ENCODE data around the gene PNPO.
"Not testable (repeated sequence)": the region's sequence is repeated elsewhere in the genome, so short reads cannot be mapped to it uniquely, and the experiment has no call there.

PNPO gene

DNA sequence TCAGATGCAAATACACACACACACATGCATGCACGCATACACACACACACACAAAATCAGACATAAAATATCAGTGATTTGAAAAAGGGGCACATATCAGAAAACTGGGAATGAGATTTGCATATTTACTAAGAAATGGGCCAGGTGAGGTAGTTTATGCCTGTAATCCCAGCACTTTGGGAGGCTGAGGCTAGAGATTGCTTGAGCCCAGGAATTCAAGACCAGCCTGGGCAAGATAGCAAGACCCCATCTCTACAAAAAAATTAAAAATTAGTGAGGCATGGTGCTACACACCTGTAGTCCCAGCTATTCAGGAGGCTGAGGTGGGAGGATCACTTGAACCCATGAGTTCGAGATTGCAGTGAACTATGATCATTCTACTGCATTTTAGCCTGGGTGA lies 22.4 kb upstream of the PNPO start:
- DNase-seq: no peak

DNA sequence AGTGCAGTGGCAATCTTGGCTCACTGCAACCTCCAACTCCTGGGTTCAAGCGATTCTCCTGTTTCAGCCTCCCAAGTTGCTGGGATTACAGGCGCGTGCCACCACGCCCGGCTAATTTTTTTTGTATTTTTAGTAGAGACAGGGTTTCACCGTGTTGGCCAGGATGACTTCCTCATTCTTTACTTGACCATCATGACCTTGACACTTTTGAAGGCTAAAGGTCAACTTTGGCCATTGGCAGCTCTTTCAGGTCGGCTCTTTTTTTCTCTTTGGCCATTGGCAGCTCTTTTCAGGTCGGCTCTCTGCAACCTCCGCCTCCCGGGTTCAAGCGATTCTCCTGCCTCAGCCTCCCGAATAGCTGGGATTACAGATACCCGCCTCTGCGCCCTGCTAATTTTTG lies 21.5 kb upstream of the PNPO start:
- DNase-seq: not testable (repeated sequence)

DNA sequence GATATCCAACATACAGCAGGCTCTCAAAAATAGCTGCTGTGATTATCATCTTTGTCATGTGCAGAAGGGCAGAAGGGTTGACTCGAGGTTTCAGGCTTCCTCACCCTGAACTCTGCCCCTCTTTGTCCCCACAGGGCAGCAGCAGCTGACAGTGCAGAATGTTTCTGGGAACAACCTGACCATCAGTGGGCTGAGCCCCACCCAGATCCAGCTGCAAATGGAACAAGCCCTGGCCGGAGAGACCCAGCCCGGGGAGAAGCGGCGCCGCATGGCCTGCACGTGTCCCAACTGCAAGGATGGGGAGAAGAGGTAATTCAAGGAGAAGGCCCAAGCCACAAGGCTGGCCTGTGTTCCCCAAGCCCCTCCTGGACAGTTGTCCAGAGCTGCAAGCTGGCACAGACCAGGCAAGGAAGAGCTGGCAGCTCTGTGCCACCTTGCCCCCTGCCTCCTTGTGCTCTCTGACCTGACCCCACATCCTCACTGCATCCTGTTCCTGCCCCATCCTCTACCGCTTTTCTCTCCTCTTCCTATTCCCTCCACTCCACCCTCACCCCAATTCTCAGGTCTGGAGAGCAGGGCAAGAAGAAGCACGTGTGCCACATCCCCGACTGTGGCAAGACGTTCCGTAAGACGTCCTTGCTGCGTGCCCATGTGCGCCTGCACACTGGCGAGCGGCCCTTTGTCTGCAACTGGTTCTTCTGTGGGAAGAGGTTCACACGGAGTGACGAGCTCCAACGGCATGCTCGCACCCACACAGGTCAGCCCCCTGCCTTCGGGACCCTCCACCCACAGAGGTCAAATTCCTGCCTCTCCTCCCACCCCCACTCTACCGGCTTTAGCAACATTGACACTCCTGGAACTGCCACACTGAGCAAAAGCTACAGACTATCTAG lies 16.3 kb upstream of the PNPO start:
- DNase-seq: no peak

DNA sequence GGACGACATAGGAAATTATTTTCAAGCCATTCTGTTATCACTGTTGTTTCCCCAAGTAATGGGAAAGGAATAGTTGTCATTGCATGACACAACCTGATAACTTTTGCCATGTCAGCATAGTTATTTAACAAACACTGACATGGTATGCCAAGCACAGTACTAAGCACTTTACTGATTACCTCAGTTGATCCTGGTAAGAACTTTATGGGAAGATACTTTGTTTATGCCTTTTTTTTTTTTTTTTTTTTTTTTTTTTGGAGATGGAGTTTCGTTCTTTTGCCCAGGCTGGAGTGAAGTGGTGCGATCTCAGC lies 15.7 kb upstream of the PNPO start:
- DNase-seq: no peak

DNA sequence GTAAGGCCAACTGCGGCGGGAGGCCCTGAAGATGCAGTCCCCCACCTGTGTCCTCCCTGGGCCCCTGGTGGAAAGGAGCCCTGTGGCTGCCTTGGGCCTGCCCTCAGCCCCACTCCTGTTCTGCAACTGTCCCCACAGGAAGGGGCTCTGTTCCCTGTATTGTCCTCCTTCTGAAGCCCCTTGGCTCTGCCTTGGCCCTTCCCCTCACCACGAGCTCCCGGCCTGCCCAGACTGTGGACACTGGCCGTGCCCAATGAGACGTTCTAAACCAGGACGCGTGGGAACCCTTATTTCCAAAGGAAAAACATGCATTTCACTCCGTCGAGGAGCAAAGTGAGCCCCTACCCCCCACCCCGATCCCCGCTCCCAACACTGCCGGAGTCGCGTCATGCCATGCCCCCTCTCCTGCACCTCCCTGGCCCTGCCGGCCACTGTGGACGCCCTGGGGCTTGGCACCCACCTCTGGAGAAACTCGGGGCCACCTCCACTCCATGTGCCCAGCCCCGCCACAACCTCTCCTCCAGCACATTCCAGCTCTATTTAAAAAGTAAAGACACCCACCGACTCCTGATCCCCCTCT lies 13.5 kb upstream of the PNPO start:
- DNase-seq: no peak

DNA sequence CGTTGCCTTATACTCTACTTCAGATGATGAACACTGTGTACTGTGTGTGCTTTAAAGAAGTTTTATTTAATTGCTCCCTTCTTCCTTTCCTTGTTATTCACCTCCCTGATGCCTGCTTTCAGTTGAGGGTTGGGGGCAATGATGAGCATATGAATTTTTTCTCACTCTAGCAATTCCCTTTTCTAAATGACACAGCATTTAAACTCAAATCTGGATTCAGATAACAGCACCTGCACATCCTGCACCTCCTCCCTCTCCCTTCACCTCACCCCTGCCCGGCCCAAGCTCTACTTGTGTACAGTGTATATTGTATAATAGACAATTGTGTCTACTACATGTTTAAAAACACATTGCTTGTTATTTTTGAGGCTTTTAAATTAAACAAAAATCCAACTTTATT lies 13.0 kb upstream of the PNPO start:
- DNase-seq: no peak

DNA sequence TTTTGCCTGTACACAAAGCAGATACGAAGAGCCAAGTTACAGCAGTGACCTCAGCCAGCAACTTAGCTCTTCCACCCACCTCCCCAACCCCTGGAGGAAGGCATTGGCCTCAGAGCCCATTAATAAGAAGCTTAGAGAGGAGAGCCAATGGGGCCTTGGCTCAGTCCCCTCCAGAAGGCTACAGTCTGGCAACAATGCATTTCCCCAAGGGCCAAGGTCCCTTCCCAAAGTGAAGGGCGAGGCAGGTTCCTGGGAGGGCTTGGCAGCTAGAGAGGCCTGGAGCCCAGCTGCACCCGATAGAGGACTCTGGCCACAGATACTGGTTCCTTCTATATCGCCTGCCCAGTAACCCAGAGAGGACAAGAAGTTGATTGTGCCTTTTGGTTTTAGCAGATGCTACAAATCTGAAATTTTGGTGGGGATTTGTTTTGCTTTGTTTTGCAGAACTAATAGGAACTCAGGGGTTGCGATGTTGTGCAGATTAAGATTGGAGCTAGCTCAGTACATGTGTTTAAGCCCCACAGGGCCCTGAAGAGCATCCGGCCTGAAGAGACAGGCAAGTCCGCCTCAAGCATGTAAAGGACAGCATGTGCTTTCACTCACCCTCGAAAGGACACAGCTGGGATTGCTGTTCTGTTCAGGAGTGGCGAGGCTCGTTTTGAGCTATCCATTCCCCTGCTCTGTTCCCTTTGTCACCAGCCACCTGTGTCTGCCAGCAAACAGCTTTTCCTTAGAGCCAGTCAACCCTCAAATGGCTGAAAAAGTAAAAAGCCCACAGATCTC lies 12.0 kb upstream of the PNPO start:
- DNase-seq: no peak

DNA sequence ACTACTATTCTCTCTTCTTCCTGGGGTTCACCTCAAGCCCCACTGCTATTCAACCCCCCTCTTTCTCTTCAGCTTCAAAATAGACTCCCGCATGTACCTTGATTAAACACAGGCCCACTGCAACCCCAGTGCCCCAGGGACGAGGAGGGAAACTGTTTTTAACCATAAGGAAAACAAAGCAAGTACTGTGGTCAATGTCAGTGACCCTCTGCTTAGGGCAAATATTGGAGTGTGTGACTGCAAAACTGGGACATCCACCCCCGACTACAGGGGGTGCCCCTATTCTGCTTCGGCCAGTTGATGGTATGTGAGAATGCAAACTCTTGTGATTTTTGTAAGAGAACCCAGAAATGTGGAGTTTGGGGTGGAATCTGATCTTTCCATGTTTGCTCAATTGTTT lies 9.5 kb upstream of the PNPO start:
- no peak for DNase-seq

DNA sequence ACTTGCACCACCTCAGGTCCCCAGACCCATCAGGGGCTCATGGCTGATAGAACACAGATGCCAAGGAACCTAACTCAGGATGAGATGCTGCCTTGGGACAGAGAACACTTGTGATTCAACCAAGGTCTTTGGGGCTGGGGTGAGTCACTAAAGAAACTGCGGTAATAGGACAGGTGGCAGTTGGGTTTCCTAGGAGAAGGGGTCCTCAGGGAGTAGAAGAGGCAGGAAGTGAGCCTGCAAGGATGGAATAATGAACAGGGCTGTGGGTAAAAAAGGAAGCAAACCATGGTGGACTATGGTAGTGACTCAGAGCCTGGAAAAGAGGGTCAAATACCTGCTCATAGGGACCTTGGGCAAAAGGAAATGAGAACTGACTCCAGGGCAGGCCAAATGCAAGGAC lies 6.5 kb upstream of the PNPO start:
- DNase-seq: no peak

DNA sequence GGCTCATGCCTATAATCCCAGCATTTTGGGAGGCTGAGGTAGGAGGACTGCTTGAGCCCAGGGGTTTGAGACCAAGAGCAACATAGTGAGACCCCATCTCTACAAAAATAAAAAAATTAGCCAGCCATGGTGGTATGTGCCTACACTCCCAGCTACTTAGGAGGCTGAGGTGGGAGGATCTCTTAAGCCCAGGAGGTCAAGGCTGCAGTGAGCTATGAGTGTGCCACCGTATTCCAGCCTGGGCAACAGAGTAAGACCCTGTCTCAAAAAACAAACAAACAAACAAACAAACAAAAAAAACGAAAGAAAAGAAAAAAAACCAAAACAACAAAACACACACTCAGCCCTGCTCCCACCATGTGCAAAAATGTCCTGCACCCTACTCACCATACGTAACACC lies 5.9 kb upstream of the PNPO start:
- DNase-seq: not testable (repeated sequence)

DNA sequence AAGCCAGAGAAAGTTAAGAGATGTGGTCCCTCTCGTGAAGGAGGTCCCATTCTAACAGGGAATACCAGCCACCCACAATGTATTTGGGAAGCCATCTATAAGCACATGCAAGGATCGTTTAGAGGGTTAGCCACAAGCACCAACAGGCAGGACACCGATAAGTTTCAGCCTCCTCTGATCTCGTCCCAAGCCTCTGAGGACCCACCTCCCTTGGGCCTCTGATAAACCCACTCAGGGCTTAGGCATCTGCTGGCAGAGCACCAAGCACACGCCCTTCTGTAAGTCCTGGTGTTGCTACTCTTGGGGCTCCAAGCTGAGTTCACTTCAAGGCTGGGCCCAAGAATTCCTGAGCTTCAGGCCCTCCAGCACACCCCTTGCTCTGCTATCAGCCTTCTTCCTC lies 5.4 kb upstream of the PNPO start:
- DNase-seq: no peak

DNA sequence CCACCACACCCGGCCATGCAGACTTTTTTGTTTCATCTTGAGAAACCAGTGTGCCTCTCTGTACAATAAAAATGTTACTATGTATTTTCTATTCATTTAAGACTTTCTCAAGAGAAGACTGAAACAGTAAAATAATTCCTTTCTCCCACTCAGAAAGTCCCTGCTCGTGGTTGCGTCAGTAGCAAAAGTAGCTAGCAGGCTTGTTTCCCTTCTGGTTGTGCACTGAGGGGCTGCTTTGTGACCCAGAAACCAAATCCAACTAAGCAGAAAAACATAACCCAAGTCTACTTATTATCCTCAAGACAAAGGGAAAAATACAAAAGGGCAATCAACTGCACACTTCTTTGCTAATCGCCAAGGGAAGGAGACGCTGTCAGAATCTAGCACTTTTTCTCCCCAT lies 3.4 kb upstream of the PNPO start:
- DNase-seq: no peak

DNA sequence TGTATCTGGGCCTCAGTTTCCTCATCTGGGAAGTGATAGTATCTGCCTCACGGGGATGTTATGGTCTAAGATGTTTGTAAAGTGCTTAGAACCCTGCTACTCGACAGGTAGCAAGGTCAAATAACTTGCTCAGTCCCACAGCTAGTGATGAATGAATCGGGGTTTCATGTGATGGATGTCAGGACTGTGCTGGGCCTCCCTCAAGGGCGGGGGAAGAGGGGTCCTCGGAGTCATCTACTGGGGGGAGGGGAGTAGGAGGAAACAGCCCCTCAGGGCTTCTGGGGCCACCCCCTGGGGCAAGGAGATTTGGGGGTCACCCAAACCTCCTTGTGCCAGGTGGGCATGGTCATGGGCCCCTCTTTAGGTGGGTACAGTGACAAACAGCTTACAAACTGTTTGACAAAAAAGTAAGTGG lies 732 bp downstream of the PNPO start:
- DNase-seq: no peak

DNA sequence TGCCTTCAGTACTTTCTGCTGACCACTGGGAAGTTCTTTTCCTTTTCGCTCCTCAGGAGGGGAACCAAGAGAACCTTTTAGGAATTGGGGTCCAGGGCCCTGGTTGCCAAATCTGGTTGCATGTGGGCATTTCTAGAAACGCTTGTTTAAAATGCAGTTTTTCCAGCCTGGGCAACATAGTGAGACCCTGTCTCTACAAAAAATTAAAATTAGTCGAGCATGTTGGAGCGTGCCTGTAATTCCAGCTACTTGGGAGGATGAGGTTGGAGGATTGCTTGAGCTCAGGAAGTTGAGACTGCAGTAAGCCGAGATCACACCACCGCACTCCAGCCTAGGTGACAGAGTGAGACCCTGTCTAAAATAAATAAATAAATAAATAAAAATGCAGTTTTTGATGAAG lies 1.2 kb downstream of the PNPO start:
- DNase-seq: no peak

DNA sequence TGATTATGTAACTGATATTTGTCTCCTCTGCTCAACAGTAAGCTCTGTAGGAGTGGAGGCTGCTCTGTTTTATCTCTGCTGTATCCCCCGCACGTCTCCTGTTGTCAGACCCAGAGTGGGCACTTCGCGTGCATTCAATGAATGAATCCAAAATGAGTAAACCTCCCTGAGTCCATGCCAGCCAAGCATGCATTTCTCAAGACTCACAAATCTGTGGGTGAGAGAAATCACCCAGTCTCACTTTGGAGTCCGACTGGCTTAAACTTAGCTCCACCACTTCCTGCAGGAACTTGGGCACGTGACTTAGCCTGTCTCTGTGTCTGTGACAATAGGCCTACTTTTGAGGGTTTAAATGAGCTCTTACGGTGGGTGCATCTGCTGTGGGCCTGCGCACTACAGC lies 3.7 kb downstream of the PNPO start:
- DNase-seq: peak in 1 of 2 donors; percentile 21

DNA sequence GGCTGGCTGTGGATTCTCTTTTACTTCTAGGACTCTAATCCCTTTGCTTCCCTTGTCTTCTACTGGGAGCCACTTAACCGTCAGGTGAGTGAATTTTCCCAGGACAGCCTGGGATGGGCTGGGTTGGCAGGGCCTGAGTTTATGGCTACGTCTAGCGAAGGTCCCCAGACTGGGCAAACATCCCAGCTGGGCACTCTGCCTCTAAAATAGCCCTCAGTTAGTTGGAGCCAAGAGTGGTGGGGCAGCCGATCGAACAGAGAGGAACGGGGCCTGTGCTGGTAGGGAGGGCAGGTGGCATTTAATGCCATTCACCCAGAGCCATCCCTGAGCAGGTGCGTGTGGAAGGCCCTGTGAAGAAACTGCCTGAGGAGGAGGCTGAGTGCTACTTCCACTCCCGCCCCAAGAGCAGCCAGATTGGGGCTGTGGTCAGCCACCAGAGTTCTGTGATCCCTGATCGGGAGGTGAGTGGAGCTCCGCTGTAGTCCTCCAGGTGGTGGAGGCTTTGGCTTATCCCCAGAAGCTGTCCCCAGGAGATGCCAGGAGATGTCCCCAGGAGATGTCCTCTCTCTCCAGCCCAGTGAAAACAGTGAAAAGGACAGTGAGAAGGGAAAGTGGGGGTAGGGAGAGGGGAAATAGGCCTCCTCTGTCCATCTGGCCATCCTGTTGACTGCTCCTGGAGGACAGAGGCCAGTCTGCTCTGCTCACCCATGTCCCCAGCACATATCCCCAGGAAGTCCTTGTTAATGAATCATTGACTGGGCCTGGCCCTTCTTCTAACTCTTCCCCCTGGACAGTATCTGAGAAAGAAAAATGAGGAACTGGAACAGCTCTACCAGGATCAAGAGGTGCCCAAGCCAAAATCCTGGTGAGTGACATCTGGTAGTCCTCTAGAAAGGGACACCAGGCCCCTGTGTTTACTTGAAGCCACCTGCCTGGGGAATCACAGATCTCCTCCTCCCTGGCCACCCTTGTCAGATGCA lies 4.4 kb downstream of the PNPO start:
- DNase-seq: no peak

DNA sequence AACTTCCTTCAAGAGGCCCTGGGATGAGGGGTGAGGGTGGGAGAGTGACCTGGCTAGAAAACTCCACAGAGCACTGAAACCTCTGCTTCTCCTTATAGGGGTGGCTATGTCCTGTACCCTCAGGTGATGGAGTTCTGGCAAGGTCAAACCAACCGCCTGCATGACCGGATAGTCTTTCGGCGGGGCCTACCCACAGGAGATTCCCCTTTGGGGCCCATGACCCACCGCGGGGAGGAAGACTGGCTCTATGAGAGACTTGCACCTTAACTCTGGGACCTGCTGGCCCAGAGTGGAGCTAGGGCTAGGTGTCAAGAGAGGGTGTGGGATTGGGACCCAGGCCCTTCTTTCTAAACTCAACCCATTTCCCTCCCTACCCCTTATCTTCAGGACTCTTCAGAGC lies 5.1 kb downstream of the PNPO start:
- no peak for DNase-seq

DNA sequence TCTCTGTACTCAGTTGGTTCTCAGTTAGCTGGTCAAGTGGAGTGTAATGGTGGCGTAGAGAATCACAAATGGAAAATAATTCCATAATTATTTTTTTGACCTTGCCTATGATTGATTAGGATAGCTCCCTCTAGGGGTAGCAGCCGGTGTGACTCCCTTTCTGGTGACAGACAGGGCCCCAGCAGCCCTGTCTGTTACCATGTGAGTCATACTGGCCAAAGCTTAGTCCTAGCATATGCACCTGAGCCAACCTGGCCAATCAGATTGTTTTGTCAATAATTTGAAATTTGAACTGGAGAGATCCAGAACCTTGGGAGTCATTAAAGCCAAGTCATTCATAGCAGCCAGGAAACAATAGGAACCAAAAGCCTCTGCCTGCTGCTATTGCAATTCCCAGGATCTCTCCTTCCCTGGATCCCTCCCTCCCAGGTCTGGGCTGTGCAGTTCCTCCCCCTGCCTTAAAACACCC lies 5.6 kb downstream of the PNPO start:
- peak; percentile 8 to 29 for DNase-seq

DNA sequence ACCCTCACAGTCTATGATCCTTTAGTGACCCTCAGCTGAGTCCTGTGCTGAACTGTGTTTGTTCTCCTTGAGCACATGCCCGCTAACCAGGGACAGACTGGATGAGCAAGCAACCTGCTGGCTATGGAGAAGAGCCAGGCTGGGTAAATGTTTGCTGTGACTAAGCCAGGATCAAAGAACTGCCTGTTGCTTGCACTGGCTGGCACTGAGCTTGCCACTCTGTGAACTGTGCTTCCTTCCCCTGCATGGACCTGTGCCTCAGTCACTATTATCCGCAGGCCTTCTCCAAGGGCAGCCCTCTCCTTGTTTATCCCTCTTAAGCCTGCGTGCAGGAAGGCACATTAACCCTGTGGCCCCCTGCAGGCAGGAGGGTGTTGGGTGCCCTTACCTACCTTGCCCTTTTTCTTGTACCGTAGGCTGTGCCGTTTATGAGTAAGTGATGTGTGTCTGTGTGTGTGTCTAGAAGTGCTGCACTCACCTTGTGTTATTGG lies 7.4 kb downstream of the PNPO start:
- DNase-seq: no peak

DNA sequence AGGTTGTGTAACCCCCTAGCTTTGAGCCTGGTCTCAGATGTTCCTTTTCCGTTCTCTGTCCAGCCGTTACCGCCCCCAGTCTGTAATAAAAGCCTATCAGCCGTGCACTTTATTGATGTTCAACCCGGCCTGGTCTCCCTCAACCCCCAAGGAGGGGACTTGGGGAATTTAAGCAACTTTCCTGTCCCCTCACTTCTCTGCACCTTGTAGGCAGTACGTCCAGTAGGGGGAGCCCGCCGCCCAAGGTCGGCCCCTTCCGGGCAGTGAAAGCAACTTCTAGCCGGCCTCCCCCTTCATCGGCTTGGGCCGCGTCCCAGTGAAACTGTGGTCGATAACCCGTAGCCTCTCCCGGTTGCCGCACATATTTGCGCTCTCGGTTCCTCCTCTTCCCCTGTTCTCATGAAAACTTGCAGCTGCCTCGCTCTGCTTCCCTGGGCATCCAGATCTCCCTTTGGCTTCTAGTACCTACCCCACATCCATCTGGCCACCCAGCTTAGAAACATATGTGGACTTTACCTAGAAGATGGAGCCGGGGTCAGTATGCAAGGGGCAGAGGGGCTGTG lies 7.9 kb downstream of the PNPO start:
- DNase-seq: peak; percentile 70 to 74

DNA sequence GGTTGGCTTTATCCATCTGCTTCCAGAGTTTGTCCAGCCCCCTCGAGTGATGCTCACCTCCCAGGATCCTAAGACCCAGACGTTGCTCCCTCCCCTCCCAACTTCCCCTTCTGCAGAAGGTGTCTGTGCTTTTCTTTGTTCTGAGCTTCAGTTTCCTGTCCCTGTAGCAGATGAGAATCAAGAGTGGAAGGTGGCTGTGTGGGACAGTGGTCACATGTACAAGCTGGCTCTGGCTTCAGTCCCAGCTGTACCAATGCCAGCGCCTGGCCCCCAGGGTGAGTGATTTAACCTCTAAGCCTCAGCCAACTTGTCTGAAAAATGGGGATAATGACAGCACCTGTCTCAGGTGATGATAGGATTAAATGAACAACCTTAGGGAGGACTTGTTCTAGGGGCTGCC lies 8.6 kb downstream of the PNPO start:
- DNase-seq: no peak

DNA sequence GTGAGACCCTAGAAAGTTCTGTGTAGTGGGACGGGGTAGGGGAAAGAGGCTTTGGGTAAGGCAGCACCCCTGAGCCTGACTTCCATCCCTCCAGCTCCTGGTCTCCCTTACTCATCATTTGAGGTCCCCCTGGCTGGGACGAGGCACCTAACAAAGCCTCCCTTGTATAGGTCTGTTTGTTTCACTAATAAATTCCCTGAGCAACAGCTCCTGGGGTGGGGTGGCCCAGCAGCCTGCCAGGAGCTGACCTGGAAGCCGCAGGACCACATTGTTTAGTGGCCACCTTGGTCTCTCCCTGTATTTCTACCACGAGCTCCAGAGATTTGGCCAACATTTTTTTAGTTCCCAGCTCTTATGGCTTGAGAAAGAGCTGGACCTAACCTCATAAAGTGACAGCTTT lies 9.1 kb downstream of the PNPO start:
- no peak for DNase-seq

All from hippocampal formation (tissue), 2 donors.